Epithelial cell of proximal tubule (primary cell): ENCODE measurements around the gene FOXN4. TPM values are rescaled to one million over a fixed set of nuclear protein-coding genes. Genes with fewer than 3 reads are reported as not detected.

Source experiments
- DNase-seq: peaks from one replicate; pipeline ENCODE4 v3.0.0-alpha.2; 2011; ENCODE audit warnings: low read depth
- H3K4me3 ChIP-seq: 2 replicates; pipeline ENCODE4 v1.5.1; 2011; ENCODE audit warnings: low read depth, mild to moderate bottlenecking, low read length
- CTCF ChIP-seq: conservative IDR thresholded peaks from 2 replicates; pipeline ENCODE4 v1.5.1; 2012; ENCODE audit warnings: low read depth, mild to moderate bottlenecking, low read length
- total RNA-seq: library from RNA; depleted of rRNA; stranded (reverse); fragments of >200 nt; gene quantifications from 2 replicates; pipeline ENCODE4 v1.2.3, GENCODE V29; 2015

The FOXN4 gene
- total RNA-seq, 1 donor from 2014 or later: not detected

- no peak overlapping the region for H3K4me3 ChIP-seq
- no peak for TF ChIP-seq CTCF
- no peak for DNase-seq
Observed at GRCh38 chr12:109263439-109263838, 45.6 kb downstream of the FOXN4 start.

GRCh38 chr12:109261939-109262338 lies 47.1 kb downstream of the FOXN4 start:
- TF ChIP-seq CTCF: no peak
- H3K4me3 ChIP-seq: no peak overlapping the region
- DNase-seq: no peak

- TF ChIP-seq CTCF: no peak
- no peak for DNase-seq
Observed at GRCh38 chr12:109261087-109261486, 48.0 kb downstream of the FOXN4 start.

GRCh38 chr12:109259545-109259895 lies 49.6 kb downstream of the FOXN4 start:
- no peak for TF ChIP-seq CTCF
- no peak overlapping the region for H3K4me3 ChIP-seq
- DNase-seq: no peak

More at GRCh38 chr12:109261087-109261486, 48.0 kb downstream of the FOXN4 start:
- no peak overlapping the region for H3K4me3 ChIP-seq

- no peak for DNase-seq
- TF ChIP-seq CTCF: no peak
- H3K4me3 ChIP-seq: no peak overlapping the region
Observed at GRCh38 chr12:109258607-109259544, 50.2 kb downstream of the FOXN4 start.

- H3K4me3 ChIP-seq: no peak overlapping the region
- TF ChIP-seq CTCF: no peak
- DNase-seq: no peak
Observed at GRCh38 chr12:109258201-109258600, 50.9 kb downstream of the FOXN4 start.

GRCh38 chr12:109256011-109256410 lies 53.1 kb downstream of the FOXN4 start:
- DNase-seq: no peak
- no peak overlapping the region for H3K4me3 ChIP-seq
- TF ChIP-seq CTCF: no peak
